ENCODE results near the gene BCL2L1. TPM values are rescaled to one million over a fixed set of nuclear protein-coding genes. Genes with fewer than 3 reads are reported as not detected.
A peak's percentile ranks its signal among the peaks of the same experiment; 100 is the strongest.

BCL2L1 gene
- total and polyA plus RNA-seq, 2 experiments from 2014 or later: 42.4 to 110 TPM

GRCh38 chr20:31738729-31739549 is 16.3 kb upstream of the BCL2L1 start, which contains the start of gene TPX2:
TPX2 (plus strand) TSS chr20:31739290; CDS start chr20:31757477, 18,187 bp downstream.
- H3K27ac Mint-ChIP-seq: no peak within 1 kb of the TSS
- Histone ChIP-seq H3F3A (replicated peaks; ENCODE audit: low read depth) (no peaks in the 10 kb centered on the region; the same call in 1 of the 2 replicates), H3K4me1 (ENCODE audit: insufficient read depth) (peaks cover 16% of the 10 kb centered on the region), H3K9me2 (ENCODE audit: insufficient read depth) (no peaks in the 10 kb centered on the region), H3K4me2 (peak within 1 kb of the TSS; percentile 91), H3K79me2 (replicated peaks; ENCODE audit: insufficient read depth) (peaks cover 47% of the 10 kb centered on the region), H3K27ac (ENCODE audit: low read depth) (0 out of 2 replicates have a peak within 1 kb of the TSS, but pooled peaks have one; percentile 4), H3K36me3 (ENCODE audit: insufficient read depth) (peaks cover 13% of the 10 kb centered on the region), H2AFZ (peak within 1 kb of the TSS; percentile 5; the same call in 1 of the 2 replicates), H4K20me1 (replicated peaks; ENCODE audit: insufficient read depth) (peaks cover 24% of the 10 kb centered on the region), H3K27me3 (ENCODE audit: insufficient read depth) (no peaks in the 10 kb centered on the region), H3K4me3 (peak within 1 kb of the TSS; percentile 81)
- H3K36me3 Mint-ChIP-seq (ENCODE audit: low read depth): peaks cover 15% of the 10 kb centered on the region; the same call in 2 of the 3 replicates
- no peaks in the 10 kb centered on the region; the same call in 2 of the 3 replicates for H3K4me1 Mint-ChIP-seq
- peaks cover 4% of the 10 kb centered on the region for H3K27me3 Mint-ChIP-seq (ENCODE audit: insufficient read depth, low read depth, poor library complexity)
- DNase-seq (ENCODE audit: low spot score) (peak; percentile 100), ATAC-seq (peak; percentile 98)
- TF ChIP-seq EZH2phosphoT487 (IDR thresholded peaks at IDR 0.05; ENCODE audit: unreplicated experiment) (no peak), STAT1 (IDR thresholded peaks at IDR 0.05; ENCODE audit: unreplicated experiment) (no peak), POLR2AphosphoS5 (IDR thresholded peaks at IDR 0.05; ENCODE audit: low read depth) (peak; percentile 94), EZH2 (IDR thresholded peaks at IDR 0.05; ENCODE audit: low read depth, unreplicated experiment) (no peak), NANOG (IDR thresholded peaks at IDR 0.05; ENCODE audit: borderline replicate concordance) (no peak), JUNB (IDR thresholded peaks at IDR 0.05; ENCODE audit: unreplicated experiment) (no peak), ZNF114 (CRISPR knock-in tag; IDR thresholded peaks at IDR 0.05) (no peak), CREB1 (CRISPR knock-in tag; IDR thresholded peaks at IDR 0.05; ENCODE audit: low read depth) (peak; percentile 69), ZNF331 (CRISPR knock-in tag; IDR thresholded peaks at IDR 0.05; ENCODE audit: low read depth) (no peak), ZNF462 (CRISPR knock-in tag; IDR thresholded peaks at IDR 0.05) (no peak)
- TF ChIP-seq, protein P1, sequence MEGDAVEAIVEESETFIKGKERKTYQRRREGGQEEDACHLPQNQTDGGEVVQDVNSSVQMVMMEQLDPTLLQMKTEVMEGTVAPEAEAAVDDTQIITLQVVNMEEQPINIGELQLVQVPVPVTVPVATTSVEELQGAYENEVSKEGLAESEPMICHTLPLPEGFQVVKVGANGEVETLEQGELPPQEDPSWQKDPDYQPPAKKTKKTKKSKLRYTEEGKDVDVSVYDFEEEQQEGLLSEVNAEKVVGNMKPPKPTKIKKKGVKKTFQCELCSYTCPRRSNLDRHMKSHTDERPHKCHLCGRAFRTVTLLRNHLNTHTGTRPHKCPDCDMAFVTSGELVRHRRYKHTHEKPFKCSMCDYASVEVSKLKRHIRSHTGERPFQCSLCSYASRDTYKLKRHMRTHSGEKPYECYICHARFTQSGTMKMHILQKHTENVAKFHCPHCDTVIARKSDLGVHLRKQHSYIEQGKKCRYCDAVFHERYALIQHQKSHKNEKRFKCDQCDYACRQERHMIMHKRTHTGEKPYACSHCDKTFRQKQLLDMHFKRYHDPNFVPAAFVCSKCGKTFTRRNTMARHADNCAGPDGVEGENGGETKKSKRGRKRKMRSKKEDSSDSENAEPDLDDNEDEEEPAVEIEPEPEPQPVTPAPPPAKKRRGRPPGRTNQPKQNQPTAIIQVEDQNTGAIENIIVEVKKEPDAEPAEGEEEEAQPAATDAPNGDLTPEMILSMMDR (conservative IDR thresholded peaks at IDR 0.05; ENCODE audit: low read depth in 2 of 2): peak in 1 of 2 experiments; percentile 39; a peak in 2 of 4 replicates
- TF ChIP-seq, protein P2, sequence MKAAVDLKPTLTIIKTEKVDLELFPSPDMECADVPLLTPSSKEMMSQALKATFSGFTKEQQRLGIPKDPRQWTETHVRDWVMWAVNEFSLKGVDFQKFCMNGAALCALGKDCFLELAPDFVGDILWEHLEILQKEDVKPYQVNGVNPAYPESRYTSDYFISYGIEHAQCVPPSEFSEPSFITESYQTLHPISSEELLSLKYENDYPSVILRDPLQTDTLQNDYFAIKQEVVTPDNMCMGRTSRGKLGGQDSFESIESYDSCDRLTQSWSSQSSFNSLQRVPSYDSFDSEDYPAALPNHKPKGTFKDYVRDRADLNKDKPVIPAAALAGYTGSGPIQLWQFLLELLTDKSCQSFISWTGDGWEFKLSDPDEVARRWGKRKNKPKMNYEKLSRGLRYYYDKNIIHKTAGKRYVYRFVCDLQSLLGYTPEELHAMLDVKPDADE (IDR thresholded peaks at IDR 0.05): peak; percentile 92
- TF ChIP-seq, protein P3, sequence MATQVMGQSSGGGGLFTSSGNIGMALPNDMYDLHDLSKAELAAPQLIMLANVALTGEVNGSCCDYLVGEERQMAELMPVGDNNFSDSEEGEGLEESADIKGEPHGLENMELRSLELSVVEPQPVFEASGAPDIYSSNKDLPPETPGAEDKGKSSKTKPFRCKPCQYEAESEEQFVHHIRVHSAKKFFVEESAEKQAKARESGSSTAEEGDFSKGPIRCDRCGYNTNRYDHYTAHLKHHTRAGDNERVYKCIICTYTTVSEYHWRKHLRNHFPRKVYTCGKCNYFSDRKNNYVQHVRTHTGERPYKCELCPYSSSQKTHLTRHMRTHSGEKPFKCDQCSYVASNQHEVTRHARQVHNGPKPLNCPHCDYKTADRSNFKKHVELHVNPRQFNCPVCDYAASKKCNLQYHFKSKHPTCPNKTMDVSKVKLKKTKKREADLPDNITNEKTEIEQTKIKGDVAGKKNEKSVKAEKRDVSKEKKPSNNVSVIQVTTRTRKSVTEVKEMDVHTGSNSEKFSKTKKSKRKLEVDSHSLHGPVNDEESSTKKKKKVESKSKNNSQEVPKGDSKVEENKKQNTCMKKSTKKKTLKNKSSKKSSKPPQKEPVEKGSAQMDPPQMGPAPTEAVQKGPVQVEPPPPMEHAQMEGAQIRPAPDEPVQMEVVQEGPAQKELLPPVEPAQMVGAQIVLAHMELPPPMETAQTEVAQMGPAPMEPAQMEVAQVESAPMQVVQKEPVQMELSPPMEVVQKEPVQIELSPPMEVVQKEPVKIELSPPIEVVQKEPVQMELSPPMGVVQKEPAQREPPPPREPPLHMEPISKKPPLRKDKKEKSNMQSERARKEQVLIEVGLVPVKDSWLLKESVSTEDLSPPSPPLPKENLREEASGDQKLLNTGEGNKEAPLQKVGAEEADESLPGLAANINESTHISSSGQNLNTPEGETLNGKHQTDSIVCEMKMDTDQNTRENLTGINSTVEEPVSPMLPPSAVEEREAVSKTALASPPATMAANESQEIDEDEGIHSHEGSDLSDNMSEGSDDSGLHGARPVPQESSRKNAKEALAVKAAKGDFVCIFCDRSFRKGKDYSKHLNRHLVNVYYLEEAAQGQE (IDR thresholded peaks at IDR 0.05; ENCODE audit: unreplicated experiment): no peak
- H3K9me3 Mint-ChIP-seq: no peaks in the 10 kb centered on the region
- no peak within 1 kb of the TSS for H3K4me3 Mint-ChIP-seq

All from GM23338 (cell line).